Parathyroid adenoma (tissue), 2 donors: ENCODE data around the gene C11orf54.

Experiments used
- H2AFZ ChIP-seq: fragments of 300-600 bp; sonication (generic); one replicate; pipeline ENCODE4 v1.7.0; 2017; ENCODE audit warnings: antibody characterized with exemption, mild to moderate bottlenecking
- H3K27ac ChIP-seq: fragments of 300-600 bp; sonication (generic); one replicate; pipeline ENCODE4 v1.7.0; 2017
- H3K27me3 ChIP-seq: fragments of 300-600 bp; sonication (generic); one replicate; pipeline ENCODE4 v1.7.0; 2017; ENCODE audit warnings: low read length; ENCODE audit not compliant: control insufficient read depth, insufficient read depth
- H3K36me3 ChIP-seq: fragments of 300-600 bp; sonication (generic); one replicate; pipeline ENCODE4 v1.7.0; 2017; ENCODE audit warnings: low read length; ENCODE audit not compliant: control insufficient read depth, insufficient read depth
- H3K4me1 ChIP-seq: fragments of 300-600 bp; sonication (generic); one replicate; pipeline ENCODE4 v1.7.0; 2017; ENCODE audit warnings: control low read depth
- H3K4me2 ChIP-seq: fragments of 300-600 bp; sonication (generic); one replicate; pipeline ENCODE4 v1.7.0; 2017; ENCODE audit warnings: low read length
- H3K4me3 ChIP-seq: fragments of 300-600 bp; sonication (generic); one replicate; pipeline ENCODE4 v1.7.0; 2017; ENCODE audit warnings: low read depth, low read length
- H3K79me2 ChIP-seq: fragments of 300-600 bp; sonication (generic); one replicate; pipeline ENCODE4 v1.7.0; 2017; ENCODE audit warnings: control low read depth
- H3K9ac ChIP-seq: fragments of 300-600 bp; sonication (generic); one replicate; pipeline ENCODE4 v1.7.0; 2017; ENCODE audit warnings: mild to moderate bottlenecking
- H3K9me3 ChIP-seq: fragments of 300-600 bp; sonication (generic); one replicate; pipeline ENCODE4 v1.7.0; 2017; ENCODE audit warnings: low read length; ENCODE audit not compliant: control insufficient read depth
- CTCF ChIP-seq: fragments of 300-600 bp; sonication (generic); IDR thresholded peaks from one replicate; pipeline ENCODE4 v1.7.0; 2017; ENCODE audit warnings: antibody characterized with exemption, mild to moderate bottlenecking
- donor health status: primary hyperparathyroidism.

The C11orf54 gene

GRCh38 chr11:93704237-93704636 is 37.2 kb upstream of the C11orf54 start:
- no peak overlapping the region for H3K4me2 ChIP-seq
- no peak for TF ChIP-seq CTCF

GRCh38 chr11:93710239-93710638 is 31.2 kb upstream of the C11orf54 start:
- TF ChIP-seq CTCF: no peak
- H3K9me3 ChIP-seq: no peaks in the 10 kb centered on the region
- no peaks in the 10 kb centered on the region for H3K79me2 ChIP-seq
- H3K9ac ChIP-seq: no peak overlapping the region
- H2AFZ ChIP-seq: no peak overlapping the region
- no peaks in the 10 kb centered on the region for H3K27me3 ChIP-seq
- H3K36me3 ChIP-seq: no peaks in the 10 kb centered on the region
- no peak overlapping the region for H3K27ac ChIP-seq
- H3K4me1 ChIP-seq: no peaks in the 10 kb centered on the region
- no peak overlapping the region for H3K4me3 ChIP-seq
- H3K4me2 ChIP-seq: no peak overlapping the region

More at GRCh38 chr11:93704237-93704636, 37.2 kb upstream of the C11orf54 start:
- no peak overlapping the region for H3K4me3 ChIP-seq
- H3K27ac ChIP-seq: no peak overlapping the region
- no peak overlapping the region for H3K9ac ChIP-seq
- no peaks in the 10 kb centered on the region for H3K36me3 ChIP-seq
- no peak overlapping the region for H2AFZ ChIP-seq
- no peaks in the 10 kb centered on the region for H3K9me3 ChIP-seq
- H3K27me3 ChIP-seq: no peaks in the 10 kb centered on the region
- H3K4me1 ChIP-seq: no peaks in the 10 kb centered on the region
- H3K79me2 ChIP-seq: no peaks in the 10 kb centered on the region

- H3K4me3 ChIP-seq: no peak overlapping the region
- no peaks in the 10 kb centered on the region for H3K4me1 ChIP-seq
- no peak overlapping the region for H3K9ac ChIP-seq
- H3K4me2 ChIP-seq: no peak overlapping the region
- no peak for TF ChIP-seq CTCF
- H3K9me3 ChIP-seq: no peaks in the 10 kb centered on the region
- H3K36me3 ChIP-seq: no peaks in the 10 kb centered on the region
- no peak overlapping the region for H3K27ac ChIP-seq
- no peaks in the 10 kb centered on the region for H3K27me3 ChIP-seq
- H2AFZ ChIP-seq: no peak overlapping the region
- H3K79me2 ChIP-seq: no peaks in the 10 kb centered on the region
Observed at GRCh38 chr11:93712678-93713077, 28.8 kb upstream of the C11orf54 start.

GRCh38 chr11:93715797-93716396 is 25.6 kb upstream of the C11orf54 start:
- Histone ChIP-seq H3K27me3 (no peaks in the 10 kb centered on the region), H3K9ac (no peak overlapping the region), H3K36me3 (no peaks in the 10 kb centered on the region), H3K27ac (no peak overlapping the region), H3K79me2 (no peaks in the 10 kb centered on the region), H3K4me1 (no peaks in the 10 kb centered on the region), H3K4me2 (no peak overlapping the region), H2AFZ (no peak overlapping the region), H3K9me3 (no peaks in the 10 kb centered on the region), H3K4me3 (no peak overlapping the region)
- no peak for TF ChIP-seq CTCF

GRCh38 chr11:93717501-93717900 is 24.0 kb upstream of the C11orf54 start:
- H3K36me3 ChIP-seq: no peaks in the 10 kb centered on the region
- H3K79me2 ChIP-seq: no peaks in the 10 kb centered on the region
- no peak overlapping the region for H2AFZ ChIP-seq
- no peak overlapping the region for H3K27ac ChIP-seq
- H3K9me3 ChIP-seq: no peaks in the 10 kb centered on the region
- no peaks in the 10 kb centered on the region for H3K4me1 ChIP-seq
- no peak overlapping the region for H3K9ac ChIP-seq
- no peaks in the 10 kb centered on the region for H3K27me3 ChIP-seq
- TF ChIP-seq CTCF: no peak
- H3K4me3 ChIP-seq: no peak overlapping the region
- H3K4me2 ChIP-seq: no peak overlapping the region
